GM18909 (cell line): Measurements from ENCODE around the gene MBNL1.
A peak's percentile ranks its signal among the peaks of the same experiment; 100 is the strongest.

Source experiments
- ATAC-seq: cut with Tn5 transposase; IDR thresholded peaks from one replicate; pipeline ENCODE4 v1.9.1; 2021; ENCODE audit warnings: mild to moderate bottlenecking; ENCODE audit not compliant: unreplicated experiment, poor library complexity

Gene MBNL1

GRCh38 chr3:152508705-152509104 is 240.0 kb downstream of the MBNL1 start:
- ATAC-seq = no peak

- ATAC-seq = peak; percentile 74
These were observed 243.2 kb downstream of the MBNL1 start for GRCh38 chr3:152511904-152512303.

GRCh38 chr3:152513301-152513960 is 244.7 kb downstream of the MBNL1 start:
- no peak for ATAC-seq
